HG02642 (cell line): ENCODE measurements around the gene DPP3.

Experiments
- ATAC-seq: cut with Tn5 transposase; IDR thresholded peaks from one replicate; pipeline ENCODE4 v1.9.1; 2021; ENCODE audit warnings: mild to moderate bottlenecking; ENCODE audit not compliant: unreplicated experiment, poor library complexity

DPP3 gene

DNA sequence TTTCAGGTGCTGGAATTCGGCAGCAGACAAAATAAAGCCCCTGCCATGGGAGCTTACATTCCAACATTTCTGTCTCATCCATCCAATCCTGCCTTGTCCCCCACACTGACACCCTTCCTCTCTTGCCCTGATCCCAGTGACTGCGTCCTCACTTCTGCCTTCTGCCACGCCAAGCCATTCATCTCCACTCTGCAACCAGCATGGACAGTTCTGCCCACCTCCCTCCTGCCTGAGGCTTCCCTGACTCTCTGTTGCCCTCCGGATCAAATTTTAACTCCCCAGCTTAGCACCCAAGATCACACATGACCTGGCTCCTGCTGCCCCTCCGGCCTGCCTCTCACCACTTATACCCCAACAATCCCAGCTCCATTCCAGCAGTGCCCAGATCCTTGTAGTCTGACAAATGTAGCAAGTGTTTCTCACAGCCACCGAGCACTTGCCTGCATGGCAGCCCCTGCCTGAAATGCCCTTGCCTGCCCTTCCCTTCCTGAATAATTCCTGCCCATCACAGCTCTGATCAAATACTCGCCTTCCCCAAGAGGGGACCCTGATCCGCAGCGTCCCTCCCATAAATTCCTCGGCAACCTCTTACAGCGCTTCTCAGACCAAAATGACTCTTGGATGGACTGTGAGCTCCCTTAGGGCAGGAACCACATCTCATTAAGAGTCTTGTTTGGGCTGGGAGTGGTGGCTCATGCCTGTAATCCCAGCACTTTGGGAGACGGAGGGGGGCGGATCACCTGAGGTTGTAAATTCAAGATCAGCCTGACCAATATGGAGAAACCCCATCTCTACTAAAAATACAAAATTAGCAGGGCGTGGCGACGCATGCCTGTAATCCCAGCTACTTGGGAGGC lies 68.8 kb downstream of the DPP3 start:
- no peak for ATAC-seq

DNA sequence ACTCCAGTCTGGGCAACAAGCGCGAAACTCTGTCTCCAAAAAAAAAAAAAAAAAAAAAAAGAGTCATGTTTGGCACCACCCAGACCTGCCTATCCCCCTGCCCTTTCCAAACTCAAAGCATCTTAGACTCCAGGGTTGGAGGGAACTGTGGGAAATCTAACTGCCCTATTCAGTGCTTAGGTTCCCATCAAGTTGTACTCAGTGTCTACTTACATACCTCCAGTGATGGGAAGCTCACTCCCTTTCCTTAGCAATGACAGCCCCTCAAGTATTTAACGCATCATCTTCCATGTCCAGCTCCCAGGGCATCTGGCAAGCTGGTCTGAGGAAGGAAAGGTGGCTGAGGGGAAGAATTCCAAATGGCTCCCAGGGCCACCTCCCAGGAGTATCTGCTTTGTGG lies 69.5 kb downstream of the DPP3 start:
- no peak for ATAC-seq

DNA sequence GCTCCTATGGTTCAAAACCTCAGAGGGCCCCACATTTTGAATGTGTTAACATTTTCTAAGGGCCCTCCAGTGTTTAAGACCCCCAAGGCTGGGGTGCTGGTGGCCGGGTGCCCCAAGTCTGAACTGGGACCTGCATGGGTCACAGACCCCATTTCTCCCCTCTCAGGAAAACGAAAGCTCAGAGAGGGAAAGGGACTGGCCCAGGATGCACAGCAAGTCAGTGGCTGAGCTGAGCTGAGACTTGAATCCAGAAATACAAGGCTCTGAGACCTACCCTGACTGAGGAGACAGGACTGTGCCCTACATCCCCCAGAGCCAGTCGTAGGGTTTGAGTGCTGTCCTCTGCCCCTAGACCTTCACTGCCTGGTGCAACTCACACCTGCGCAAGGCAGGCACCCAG lies 70.7 kb downstream of the DPP3 start:
- ATAC-seq: no peak

DNA sequence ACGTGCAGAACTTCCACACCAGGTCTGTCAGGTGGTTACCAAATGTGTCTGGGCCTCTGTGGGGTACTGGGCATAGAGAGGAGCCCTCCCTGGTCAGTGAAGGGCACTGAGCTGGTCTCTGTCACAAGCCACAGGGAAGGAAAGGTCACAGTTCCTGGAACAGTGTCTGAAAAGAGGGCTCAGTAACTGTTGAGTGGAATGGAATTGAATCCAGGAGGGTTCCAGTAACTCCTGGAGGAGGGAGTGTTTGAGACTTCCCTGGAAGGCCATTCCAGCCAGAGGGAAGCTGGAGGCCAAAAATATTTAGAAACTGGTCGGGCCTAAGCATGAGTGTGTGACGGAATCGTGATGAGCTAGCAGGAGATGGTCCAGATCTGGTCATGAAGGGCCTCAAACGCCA lies 74.4 kb downstream of the DPP3 start:
- ATAC-seq: no peak

DNA sequence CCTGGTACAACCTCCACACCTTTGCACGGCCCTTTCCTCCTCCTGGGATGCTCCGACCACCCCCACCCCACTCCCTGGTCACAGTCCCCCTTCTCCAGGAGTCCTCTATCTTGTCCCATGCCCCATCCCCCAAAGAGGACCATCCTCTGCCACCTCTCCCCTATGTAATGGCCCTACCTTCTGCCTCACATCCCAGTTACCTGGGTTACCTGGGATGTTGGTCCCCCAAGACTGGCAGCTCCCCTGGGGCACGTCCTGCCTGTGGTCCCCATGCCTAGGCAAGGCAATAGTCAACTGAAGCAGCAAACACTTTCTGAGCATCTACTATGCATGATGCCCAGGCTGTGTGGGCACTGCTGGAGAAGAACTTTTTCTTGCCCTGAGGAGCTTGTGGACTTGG lies 75.2 kb downstream of the DPP3 start:
- no peak for ATAC-seq

DNA sequence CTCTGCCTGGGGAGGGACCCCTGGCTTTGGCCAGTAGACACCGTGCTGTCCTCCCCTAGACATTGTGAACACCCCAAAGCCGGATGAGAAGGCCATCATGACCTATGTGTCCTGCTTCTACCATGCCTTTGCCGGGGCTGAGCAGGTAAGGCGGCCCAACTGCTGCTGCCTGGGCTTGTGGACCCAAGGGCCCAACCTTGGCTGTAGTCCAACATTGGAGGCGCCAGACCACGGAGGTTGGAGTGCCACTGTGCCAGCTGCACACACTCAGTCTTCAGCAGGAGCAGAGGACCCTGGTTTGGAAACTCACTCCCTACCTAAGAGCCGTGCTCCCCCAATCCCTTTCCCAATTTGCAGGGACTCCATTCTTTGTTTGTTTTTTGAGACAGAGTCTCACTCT lies 75.9 kb downstream of the DPP3 start:
- no peak for ATAC-seq

DNA sequence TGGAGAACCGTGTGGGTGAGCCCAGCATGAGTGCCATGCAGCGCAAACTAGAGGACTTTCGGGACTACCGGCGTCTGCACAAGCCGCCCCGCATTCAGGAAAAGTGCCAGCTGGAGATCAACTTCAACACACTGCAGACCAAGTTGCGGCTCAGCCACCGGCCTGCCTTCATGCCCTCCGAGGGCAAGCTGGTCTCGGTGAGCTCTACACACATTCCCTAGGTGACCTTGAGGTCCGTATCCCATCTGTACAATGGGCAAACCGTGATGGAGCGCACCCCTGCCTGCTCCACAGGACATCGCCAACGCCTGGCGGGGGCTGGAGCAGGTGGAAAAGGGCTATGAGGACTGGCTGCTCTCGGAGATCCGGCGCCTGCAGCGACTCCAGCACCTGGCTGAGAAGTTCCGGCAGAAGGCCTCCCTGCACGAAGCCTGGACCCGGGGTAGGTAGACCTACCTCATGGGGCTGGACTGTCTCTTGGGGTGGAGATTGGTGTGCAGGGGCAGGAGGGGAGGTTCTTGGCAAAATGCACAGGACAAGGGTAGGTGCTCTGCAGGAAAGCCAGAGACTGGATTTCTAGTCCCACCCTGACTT lies 77.6 kb downstream of the DPP3 start:
- no peak for ATAC-seq
